Activated naive CD8-positive, alpha-beta T cell treated with anti-CD3 and anti-CD28 coated beads, Interleukin-2, amount 50 U/mL, for 24 hours (primary cell): Measurements from ENCODE around the gene SYNE2.

Experiments
- ATAC-seq: fragments of 150-1000 bp; cut with Tn5 transposase; one replicate; pipeline ENCODE4 v1.10.0; 2021
- DNase-seq: peaks from one replicate; pipeline ENCODE4 v3.0.0; 2021
- H3K27ac Mint-ChIP-seq: one replicate; pipeline ENCODE4 v1.8.0; 2021; ENCODE audit warnings: mild to moderate bottlenecking, mixed read lengths
- H3K27me3 Mint-ChIP-seq: one replicate; pipeline ENCODE4 v1.8.0; 2021; ENCODE audit warnings: mixed read lengths
- H3K36me3 Mint-ChIP-seq: one replicate; pipeline ENCODE4 v1.8.0; 2021; ENCODE audit warnings: low read depth, mixed read lengths
- H3K4me1 Mint-ChIP-seq: one replicate; pipeline ENCODE4 v1.8.0; 2021; ENCODE audit warnings: mixed read lengths
- H3K4me3 Mint-ChIP-seq: one replicate; pipeline ENCODE4 v1.8.0; 2021; ENCODE audit warnings: mild to moderate bottlenecking, moderate library complexity, mixed read lengths
- H3K9me3 Mint-ChIP-seq: one replicate; pipeline ENCODE4 v1.8.0; 2021; ENCODE audit warnings: mixed read lengths

SYNE2 gene

DNA sequence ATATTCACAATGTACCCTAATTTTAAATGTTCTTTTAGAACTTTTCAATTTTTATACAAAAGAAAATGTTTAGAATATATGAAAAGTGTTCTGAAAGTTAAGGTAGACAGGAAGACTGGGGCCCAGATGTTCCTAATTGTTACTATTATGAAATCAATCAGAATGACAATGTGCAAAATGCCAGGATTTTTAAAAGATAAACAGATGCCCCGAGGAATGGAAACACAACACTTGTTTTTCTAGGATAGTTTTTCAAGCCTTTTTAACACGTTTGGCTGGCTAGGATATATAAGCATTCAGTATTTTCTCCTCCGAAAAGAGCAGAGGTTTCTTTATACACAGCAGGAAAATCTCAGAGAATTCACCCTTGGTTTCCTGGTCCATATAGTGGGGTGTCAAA, 334.5 kb downstream of the SYNE2 start:
- Mint-ChIP-seq H3K27me3 (no peaks in the 10 kb centered on the region), H3K4me3 (no peak overlapping the region), H3K4me1 (peaks cover 3% of the 10 kb centered on the region), H3K9me3 (no peaks in the 10 kb centered on the region), H3K27ac (no peak overlapping the region), H3K36me3 (peaks cover 10% of the 10 kb centered on the region)
- ATAC-seq (no peak), DNase-seq (no peak)

DNA sequence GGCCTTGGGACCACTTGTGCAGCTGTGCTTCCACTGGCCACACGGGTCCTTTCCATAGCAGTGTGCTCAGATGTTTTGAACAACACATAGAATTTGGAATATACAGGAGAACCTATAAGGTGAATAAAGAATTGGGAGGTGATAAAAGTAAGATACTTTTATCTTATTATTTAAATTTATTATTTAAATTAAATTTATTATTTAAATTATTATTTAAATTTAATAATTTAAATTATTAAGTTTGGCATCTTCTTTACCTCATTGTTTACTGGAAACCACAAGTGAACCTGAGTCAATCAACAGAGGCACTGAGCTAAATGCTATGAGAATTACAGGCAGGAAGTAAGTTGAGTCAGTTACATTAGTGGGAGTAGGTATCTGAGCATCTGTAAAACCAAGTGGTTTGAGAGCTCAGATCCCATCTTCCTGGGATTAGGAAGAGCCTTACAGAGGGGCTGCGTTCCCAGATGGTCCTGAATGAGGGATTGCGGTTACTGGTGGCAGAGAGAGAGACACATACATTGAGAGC, 338.2 kb downstream of the SYNE2 start:
- H3K4me1 Mint-ChIP-seq, result peaks cover 20% of the 10 kb centered on the region
- no peaks in the 10 kb centered on the region for H3K27me3 Mint-ChIP-seq
- H3K4me3 Mint-ChIP-seq, result no peak overlapping the region
- H3K27ac Mint-ChIP-seq, result no peak overlapping the region
- no peak for ATAC-seq
- DNase-seq, result no peak
- H3K9me3 Mint-ChIP-seq, result no peaks in the 10 kb centered on the region
- H3K36me3 Mint-ChIP-seq, result peaks cover 9% of the 10 kb centered on the region

DNA sequence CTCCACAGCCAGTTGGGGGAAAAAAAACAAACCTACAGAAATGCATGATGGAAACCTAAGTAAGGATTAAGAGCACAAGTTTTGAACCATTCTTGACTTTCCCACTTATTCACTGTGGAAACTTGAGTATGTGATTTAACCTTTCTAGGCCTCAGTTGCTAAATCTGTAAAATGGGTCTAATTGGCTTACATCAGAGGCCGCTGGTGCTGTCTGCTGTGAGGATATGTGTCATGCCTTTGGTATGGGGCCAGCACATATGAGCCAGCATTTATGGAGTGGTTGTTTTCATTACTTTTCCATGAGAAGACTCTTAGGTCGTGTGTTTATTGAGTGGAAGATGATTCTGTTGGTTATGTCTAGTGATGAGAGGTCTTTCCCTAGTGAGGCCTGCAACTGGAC, 339.0 kb downstream of the SYNE2 start:
- Mint-ChIP-seq H3K27me3 (no peaks in the 10 kb centered on the region), H3K4me3 (no peak overlapping the region), H3K9me3 (no peaks in the 10 kb centered on the region), H3K4me1 (peaks cover 25% of the 10 kb centered on the region), H3K27ac (no peak overlapping the region), H3K36me3 (peaks cover 9% of the 10 kb centered on the region)
- DNase-seq (no peak), ATAC-seq (no peak)

DNA sequence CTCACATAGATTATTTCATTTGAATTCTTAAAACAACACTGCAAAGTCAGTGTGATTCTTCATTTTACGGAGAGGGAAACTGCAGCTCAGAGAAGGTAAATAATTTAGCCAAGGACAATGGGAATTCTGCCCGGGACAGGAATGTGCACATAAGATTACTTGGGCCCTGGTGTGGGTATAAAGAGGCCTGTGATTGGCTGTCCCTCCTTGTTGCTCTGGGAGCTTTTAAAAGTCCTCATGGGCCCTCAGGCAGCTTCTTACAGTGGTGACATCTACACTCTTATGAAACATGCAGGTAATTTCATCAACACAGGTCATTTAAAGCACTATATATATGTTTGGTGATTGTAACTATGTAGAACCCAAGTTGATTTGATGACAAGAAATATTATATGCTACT, 341.0 kb downstream of the SYNE2 start:
- Mint-ChIP-seq H3K27me3 (no peaks in the 10 kb centered on the region), H3K4me3 (no peak overlapping the region), H3K27ac (no peak overlapping the region), H3K36me3 (peaks cover 2% of the 10 kb centered on the region), H3K9me3 (no peaks in the 10 kb centered on the region), H3K4me1 (peaks cover 30% of the 10 kb centered on the region)
- DNase-seq (no peak), ATAC-seq (no peak)

DNA sequence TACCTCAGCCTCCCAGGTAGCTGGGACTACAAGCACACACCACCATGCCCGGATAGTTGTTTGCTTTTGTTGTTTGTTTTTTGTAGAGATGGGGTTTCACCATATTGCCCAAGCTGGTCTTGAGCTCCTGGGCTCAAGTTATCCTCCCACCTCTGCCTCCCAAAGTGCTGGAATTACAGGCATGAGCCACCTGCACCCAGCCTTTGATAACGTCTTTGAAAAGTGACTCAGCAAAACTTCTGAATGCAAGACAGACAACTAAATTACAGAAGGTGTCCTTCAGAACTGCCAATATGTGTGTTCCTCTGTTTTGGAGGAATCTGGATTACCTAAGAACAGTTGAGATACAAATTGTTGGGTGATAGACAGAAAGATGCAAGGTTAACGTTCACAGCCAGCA, 341.6 kb downstream of the SYNE2 start:
- no peaks in the 10 kb centered on the region for H3K27me3 Mint-ChIP-seq
- no peaks in the 10 kb centered on the region for H3K9me3 Mint-ChIP-seq
- DNase-seq (no peak), ATAC-seq (no peak)
- peaks cover 2% of the 10 kb centered on the region for H3K36me3 Mint-ChIP-seq
- H3K27ac Mint-ChIP-seq, result no peak overlapping the region
- peaks cover 30% of the 10 kb centered on the region for H3K4me1 Mint-ChIP-seq
- no peak overlapping the region for H3K4me3 Mint-ChIP-seq

DNA sequence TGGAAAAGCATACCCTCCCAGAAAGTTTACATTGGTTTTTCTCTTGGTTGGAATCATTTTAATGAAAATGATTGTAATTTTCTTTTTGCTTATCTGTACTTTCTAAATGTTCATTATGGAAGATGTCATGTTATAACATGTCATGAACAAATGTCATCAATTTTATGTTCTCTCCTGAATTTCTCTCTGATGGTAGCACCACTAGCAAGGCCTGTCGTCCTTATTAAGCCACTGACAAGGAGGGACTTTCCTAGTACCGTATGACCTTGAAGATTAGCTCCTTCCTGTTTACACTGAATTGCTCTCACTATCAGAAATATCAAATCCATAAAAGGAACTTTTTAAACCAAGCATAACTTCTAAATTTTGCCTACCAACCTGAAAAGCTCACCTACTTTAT, 342.4 kb downstream of the SYNE2 start:
- peaks cover 30% of the 10 kb centered on the region for H3K4me1 Mint-ChIP-seq
- no peak overlapping the region for H3K4me3 Mint-ChIP-seq
- H3K27ac Mint-ChIP-seq, result peak overlapping the region; percentile 65
- DNase-seq (no peak), ATAC-seq (no peak)
- no peaks in the 10 kb centered on the region for H3K9me3 Mint-ChIP-seq
- no peaks in the 10 kb centered on the region for H3K27me3 Mint-ChIP-seq
- H3K36me3 Mint-ChIP-seq, result peaks cover 2% of the 10 kb centered on the region

DNA sequence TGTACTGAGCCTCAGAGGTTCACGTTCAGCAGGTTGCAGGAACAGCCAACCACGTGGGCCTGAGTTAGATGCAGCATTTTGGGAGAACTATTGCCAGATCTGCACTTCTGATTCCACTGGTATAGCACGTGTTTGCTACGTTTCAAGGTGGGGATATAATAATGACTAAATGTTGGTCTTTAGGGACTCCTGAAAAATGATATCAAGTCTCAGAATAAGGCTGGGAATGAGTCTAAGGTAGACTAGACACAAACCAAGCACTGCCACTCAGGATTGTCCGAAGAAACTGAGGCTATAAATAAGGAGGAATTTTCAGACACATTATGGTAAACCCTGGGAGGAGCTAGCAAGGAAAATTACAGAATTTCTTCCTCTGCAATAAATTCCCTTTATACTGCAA, 343.3 kb downstream of the SYNE2 start:
- DNase-seq, result no peak
- no peaks in the 10 kb centered on the region for H3K9me3 Mint-ChIP-seq
- H3K4me1 Mint-ChIP-seq, result peaks cover 30% of the 10 kb centered on the region
- H3K27me3 Mint-ChIP-seq, result no peaks in the 10 kb centered on the region
- peaks cover 2% of the 10 kb centered on the region for H3K36me3 Mint-ChIP-seq
- no peak overlapping the region for H3K4me3 Mint-ChIP-seq
- no peak for ATAC-seq
- H3K27ac Mint-ChIP-seq, result no peak overlapping the region

DNA sequence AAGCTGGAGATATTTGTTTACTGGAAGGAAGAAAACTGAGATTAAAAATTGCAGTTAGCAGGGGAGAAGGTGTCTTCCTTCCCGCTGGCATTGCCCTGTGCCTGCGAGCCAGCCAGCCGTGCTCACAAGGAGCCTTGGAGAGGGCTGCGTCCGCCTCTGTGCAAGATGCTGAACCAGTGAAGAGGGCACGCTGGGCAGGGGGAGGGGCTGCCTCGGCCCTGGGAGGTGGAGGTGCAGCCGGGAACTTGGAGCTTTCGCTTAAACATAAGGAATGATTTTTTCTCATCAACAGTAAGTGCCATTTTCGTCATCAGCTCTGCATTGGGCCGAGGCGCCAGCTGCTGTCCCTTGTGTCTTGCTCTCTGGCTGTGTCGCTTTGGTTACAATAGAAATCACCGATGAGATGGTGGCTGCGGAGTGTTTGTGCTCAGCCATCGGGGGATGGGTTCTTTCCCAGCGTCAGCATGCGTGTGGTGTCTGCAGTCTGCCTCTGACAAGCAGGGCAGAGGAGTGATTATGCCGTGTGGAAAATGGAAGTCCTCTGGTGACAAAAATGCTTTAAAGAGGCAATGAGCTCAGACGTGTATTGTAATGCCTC, 344.1 kb downstream of the SYNE2 start:
- DNase-seq (peak; percentile 10), ATAC-seq (peak; percentile 58)
- peaks cover 2% of the 10 kb centered on the region for H3K36me3 Mint-ChIP-seq
- H3K27me3 Mint-ChIP-seq, result no peaks in the 10 kb centered on the region
- H3K4me3 Mint-ChIP-seq, result peak overlapping the region; percentile 57
- H3K9me3 Mint-ChIP-seq, result no peaks in the 10 kb centered on the region
- H3K4me1 Mint-ChIP-seq, result peaks cover 27% of the 10 kb centered on the region
- no peak overlapping the region for H3K27ac Mint-ChIP-seq

DNA sequence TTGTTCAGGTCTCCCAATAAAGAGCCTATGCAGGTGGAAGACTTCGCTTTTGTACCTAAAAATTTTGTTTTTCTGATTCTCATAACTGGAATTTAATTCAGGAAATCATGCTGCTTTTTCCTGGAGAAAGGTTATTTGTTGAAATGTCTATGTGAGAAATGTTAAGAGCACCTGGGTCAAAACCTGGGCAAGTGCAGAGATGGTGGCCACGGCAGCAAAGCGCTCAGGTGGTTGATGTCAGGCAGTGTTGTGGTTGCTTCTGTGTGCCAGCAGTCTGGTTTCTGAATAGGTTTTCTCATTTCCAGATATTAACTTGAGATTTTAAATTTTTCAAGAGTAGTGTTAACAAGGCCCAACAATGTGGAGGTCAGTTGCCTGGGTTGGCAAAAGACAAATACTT, 345.2 kb downstream of the SYNE2 start:
- DNase-seq, result no peak
- no peak overlapping the region for H3K4me3 Mint-ChIP-seq
- H3K9me3 Mint-ChIP-seq, result no peaks in the 10 kb centered on the region
- peaks cover 27% of the 10 kb centered on the region for H3K4me1 Mint-ChIP-seq
- H3K36me3 Mint-ChIP-seq, result peaks cover 3% of the 10 kb centered on the region
- H3K27ac Mint-ChIP-seq, result no peak overlapping the region
- ATAC-seq, result no peak
- H3K27me3 Mint-ChIP-seq, result no peaks in the 10 kb centered on the region

DNA sequence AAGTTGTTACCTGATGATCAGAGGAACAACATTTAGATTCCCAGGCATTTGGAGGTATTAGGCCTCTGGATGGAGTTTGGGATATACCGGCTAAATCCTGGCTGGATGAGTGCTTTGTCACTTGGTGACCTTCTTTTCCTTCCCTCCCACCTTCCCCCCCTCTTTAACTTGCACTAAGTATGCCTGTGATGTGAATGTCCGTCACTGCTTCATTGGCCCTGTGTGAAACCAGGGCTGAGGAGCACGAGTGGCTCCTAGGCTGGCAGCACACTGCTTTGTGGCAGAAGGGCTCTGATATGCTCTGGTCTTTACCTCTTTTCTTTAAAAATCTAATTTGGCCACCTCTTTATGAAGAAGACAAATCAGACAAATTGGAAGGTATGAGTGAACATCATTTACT, 345.7 kb downstream of the SYNE2 start:
- H3K4me1 Mint-ChIP-seq, result peaks cover 28% of the 10 kb centered on the region
- H3K27ac Mint-ChIP-seq, result peak overlapping the region; percentile 5
- no peak overlapping the region for H3K4me3 Mint-ChIP-seq
- H3K27me3 Mint-ChIP-seq, result no peaks in the 10 kb centered on the region
- peaks cover 4% of the 10 kb centered on the region for H3K36me3 Mint-ChIP-seq
- H3K9me3 Mint-ChIP-seq, result no peaks in the 10 kb centered on the region
- DNase-seq (no peak), ATAC-seq (no peak)

DNA sequence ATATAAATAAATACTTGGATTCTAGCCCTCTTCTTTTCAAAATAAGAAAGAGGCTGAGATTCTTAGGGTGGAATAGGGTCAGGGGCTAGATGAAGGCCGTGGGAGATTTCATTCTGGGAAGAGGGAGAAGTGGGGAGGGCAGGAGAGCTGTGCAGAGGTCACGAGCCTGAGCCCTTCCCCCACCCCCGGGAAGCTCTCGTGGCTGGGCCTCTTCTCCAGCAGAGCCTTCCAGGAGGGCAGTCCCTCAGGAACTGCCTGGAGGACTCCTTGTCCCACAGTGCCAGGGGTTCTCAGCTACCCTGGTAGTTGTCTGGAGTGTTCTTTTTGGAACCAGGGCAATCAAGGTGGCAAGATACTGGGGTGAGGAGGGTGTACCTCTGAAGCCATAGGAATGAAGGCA, 347.4 kb downstream of the SYNE2 start:
- no peaks in the 10 kb centered on the region for H3K27me3 Mint-ChIP-seq
- ATAC-seq (no peak), DNase-seq (no peak)
- H3K27ac Mint-ChIP-seq, result no peak overlapping the region
- no peaks in the 10 kb centered on the region for H3K9me3 Mint-ChIP-seq
- H3K4me3 Mint-ChIP-seq, result no peak overlapping the region
- peaks cover 2% of the 10 kb centered on the region for H3K36me3 Mint-ChIP-seq
- peaks cover 21% of the 10 kb centered on the region for H3K4me1 Mint-ChIP-seq

DNA sequence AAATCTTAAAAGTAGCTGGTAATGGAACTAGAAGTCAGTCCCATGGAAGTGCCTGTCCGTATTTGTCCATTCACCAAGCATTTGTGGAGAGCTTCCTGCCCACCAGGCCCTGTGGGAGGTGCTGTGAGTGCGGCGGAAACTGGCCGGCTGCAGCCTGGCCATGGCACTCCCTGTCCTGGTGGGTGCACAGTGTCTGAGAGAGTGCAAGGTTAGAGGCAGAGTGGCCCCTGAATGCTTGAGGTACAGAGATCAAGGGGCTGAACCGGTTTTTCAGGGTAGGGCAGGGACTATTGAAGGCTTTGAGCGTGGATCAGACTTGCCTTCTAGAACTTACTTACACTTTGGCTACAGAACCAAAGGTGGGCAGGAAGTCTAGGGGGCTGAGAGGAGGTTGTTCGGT, 348.5 kb downstream of the SYNE2 start:
- ATAC-seq (no peak), DNase-seq (no peak)
- Mint-ChIP-seq H3K4me1 (peaks cover 9% of the 10 kb centered on the region), H3K27me3 (no peaks in the 10 kb centered on the region), H3K36me3 (peaks cover 2% of the 10 kb centered on the region), H3K9me3 (no peaks in the 10 kb centered on the region), H3K4me3 (no peak overlapping the region), H3K27ac (no peak overlapping the region)

DNA sequence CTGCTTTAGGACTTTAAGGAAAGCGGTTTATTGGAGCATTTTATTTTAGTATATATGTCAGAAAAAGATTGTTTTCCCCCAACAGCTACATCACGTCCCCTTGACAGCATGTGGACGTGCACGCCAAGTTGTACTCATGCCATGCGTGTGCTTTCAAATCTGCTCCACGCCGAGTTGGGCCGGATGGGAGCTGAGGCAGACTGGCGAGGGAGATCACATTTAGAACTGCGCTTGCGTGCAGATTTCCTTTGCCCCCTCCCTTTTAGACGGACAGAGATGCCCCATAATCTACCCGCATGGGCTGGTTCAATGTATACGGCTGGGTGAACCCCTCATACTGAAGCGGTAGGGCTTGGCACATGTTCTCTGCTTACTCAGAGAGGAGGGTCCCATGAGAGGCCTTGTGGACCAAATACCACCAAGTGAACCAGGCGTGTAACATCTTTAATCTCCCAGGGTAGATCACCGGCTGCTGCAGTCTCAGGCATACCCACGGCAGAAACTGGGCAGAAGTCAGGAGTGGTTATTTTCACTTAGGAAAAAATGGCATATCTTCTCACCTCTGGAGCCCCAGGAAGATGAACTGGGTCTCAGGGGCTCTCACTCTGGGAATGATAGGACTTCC, 349.2 kb downstream of the SYNE2 start:
- no peak overlapping the region for H3K27ac Mint-ChIP-seq
- H3K4me3 Mint-ChIP-seq, result no peak overlapping the region

DNA sequence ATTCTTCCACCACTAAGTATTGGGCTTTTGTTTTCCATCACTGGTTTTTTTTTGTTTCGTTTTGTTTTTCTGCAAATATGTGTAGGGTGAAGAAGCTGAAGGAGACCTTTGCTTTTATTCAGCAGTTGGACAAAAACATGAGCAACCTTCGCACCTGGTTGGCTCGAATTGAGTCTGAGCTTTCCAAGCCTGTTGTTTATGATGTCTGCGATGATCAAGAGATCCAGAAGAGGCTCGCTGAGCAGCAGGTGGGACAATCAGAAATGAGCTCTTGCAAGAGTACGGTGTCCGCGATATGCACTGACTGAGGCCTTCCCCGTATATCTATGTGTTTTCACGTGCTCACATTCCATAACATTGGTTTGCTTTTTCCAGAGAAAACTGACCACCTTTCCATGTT, 349.9 kb downstream of the SYNE2 start:
- ATAC-seq (no peak), DNase-seq (no peak)
- H3K27ac Mint-ChIP-seq, result no peak overlapping the region
- peaks cover 2% of the 10 kb centered on the region for H3K4me1 Mint-ChIP-seq
- peaks cover 2% of the 10 kb centered on the region for H3K36me3 Mint-ChIP-seq
- H3K9me3 Mint-ChIP-seq, result no peaks in the 10 kb centered on the region
- H3K4me3 Mint-ChIP-seq, result no peak overlapping the region
- H3K27me3 Mint-ChIP-seq, result no peaks in the 10 kb centered on the region

More for the DNA sequence above, 349.2 kb downstream of the SYNE2 start:
- H3K27me3 Mint-ChIP-seq, result no peaks in the 10 kb centered on the region
- H3K4me1 Mint-ChIP-seq, result peaks cover 6% of the 10 kb centered on the region
- H3K9me3 Mint-ChIP-seq, result no peaks in the 10 kb centered on the region
- H3K36me3 Mint-ChIP-seq, result peaks cover 2% of the 10 kb centered on the region
- ATAC-seq (no peak), DNase-seq (no peak)

DNA sequence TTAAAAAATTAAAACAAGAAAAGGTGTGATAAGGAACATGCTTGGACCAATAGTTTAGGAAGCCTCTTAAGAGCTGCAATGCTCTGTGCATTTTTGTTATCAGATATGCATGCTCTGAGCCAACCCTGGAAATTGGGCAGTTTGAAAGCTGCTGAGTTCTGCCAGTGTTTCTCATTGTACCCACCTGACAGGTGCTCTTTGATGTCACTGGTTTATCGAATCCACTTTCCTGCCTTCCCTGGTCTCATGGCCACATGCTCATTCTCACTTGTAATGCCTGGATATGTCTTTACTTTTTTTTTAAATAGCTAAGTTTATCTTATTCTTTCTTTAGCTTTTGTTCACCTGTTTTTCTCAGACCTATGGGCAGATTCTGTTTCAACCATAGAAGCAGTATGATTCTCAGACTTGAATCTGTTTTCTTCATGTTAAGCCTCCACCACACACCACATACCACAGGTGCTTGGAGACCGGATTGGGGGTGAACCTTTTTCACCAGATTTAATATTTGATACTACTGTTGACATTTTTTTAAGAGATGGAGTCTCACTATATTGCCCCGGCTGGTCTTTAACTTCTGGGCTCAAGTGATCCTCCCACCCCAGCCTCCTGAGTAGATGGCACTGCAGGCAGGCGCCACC, 350.7 kb downstream of the SYNE2 start:
- Mint-ChIP-seq H3K4me3 (no peak overlapping the region), H3K27ac (no peak overlapping the region), H3K9me3 (no peaks in the 10 kb centered on the region), H3K4me1 (peaks cover 2% of the 10 kb centered on the region), H3K36me3 (peaks cover 2% of the 10 kb centered on the region), H3K27me3 (no peaks in the 10 kb centered on the region)
- no peak for DNase-seq
- ATAC-seq, result no peak
